SK-N-SH (cell line): Measurements from ENCODE around the gene ISL2.

ENCODE experiments used
- POLR2AphosphoS5 ChIP-seq: IDR thresholded peaks from 2 replicates; pipeline ENCODE4 v1.6.1; 2012; ENCODE audit warnings: low read depth, low read length
- TF ChIP-seq, protein P1 (sequence below): fragments of 200-600 bp; sonication (generic); IDR thresholded peaks from 2 replicates; pipeline ENCODE4 v1.6.1; 2017; ENCODE audit warnings: antibody characterized with exemption, mild to moderate bottlenecking, moderate library complexity
- TF ChIP-seq, protein P2 (sequence below): fragments of 150-350 bp; IDR thresholded peaks from 2 replicates; pipeline ENCODE4 v1.6.1; 2016; ENCODE audit warnings: mild to moderate bottlenecking, low read depth, low read length

- TF ChIP-seq, protein P1, sequence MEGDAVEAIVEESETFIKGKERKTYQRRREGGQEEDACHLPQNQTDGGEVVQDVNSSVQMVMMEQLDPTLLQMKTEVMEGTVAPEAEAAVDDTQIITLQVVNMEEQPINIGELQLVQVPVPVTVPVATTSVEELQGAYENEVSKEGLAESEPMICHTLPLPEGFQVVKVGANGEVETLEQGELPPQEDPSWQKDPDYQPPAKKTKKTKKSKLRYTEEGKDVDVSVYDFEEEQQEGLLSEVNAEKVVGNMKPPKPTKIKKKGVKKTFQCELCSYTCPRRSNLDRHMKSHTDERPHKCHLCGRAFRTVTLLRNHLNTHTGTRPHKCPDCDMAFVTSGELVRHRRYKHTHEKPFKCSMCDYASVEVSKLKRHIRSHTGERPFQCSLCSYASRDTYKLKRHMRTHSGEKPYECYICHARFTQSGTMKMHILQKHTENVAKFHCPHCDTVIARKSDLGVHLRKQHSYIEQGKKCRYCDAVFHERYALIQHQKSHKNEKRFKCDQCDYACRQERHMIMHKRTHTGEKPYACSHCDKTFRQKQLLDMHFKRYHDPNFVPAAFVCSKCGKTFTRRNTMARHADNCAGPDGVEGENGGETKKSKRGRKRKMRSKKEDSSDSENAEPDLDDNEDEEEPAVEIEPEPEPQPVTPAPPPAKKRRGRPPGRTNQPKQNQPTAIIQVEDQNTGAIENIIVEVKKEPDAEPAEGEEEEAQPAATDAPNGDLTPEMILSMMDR: no peak
- no peak for TF ChIP-seq POLR2AphosphoS5
- TF ChIP-seq, protein P2, sequence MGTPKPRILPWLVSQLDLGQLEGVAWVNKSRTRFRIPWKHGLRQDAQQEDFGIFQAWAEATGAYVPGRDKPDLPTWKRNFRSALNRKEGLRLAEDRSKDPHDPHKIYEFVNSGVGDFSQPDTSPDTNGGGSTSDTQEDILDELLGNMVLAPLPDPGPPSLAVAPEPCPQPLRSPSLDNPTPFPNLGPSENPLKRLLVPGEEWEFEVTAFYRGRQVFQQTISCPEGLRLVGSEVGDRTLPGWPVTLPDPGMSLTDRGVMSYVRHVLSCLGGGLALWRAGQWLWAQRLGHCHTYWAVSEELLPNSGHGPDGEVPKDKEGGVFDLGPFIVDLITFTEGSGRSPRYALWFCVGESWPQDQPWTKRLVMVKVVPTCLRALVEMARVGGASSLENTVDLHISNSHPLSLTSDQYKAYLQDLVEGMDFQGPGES: no peak
Observed at GRCh38 chr15:76341366-76342057, 4.9 kb downstream of the ISL2 start.
